ENCODE results near the gene DAGLB. TPM values are rescaled to one million over a fixed set of nuclear protein-coding genes. Genes with fewer than 3 reads are reported as not detected.

The DAGLB gene
- total and polyA plus RNA-seq, 2 of the 8 experiments (the other 6 are each of a cell fraction or from before 2014, with no cell fraction given) = 27.0 to 39.6 TPM

GRCh38 chr7:6438427-6438826, 9.3 kb downstream of the DAGLB start:
- Histone ChIP-seq H3K27me3 (replicated peaks in 1 of 4; ENCODE audit: control insufficient read depth in 3 of 4, extremely low read depth in 1 of 4, insufficient read depth in 3 of 4, low read length in 3 of 4) (no peaks in the 10 kb centered on the region), H4K8ac (ENCODE audit: extremely low read depth, insufficient read depth, low read length) (no peak overlapping the region), H3K4me2 (ENCODE audit: insufficient read depth in 1 of 2, low read depth in 2 of 2, low read length in 2 of 2) (no peak overlapping the region), H4K91ac (replicated peaks; ENCODE audit: insufficient read length, low read length) (no peak overlapping the region), H4K20me1 (replicated peaks in 1 of 2; ENCODE audit: control insufficient read depth in 1 of 2, insufficient read depth in 2 of 2, low read length in 2 of 2) (peaks cover 14 to 23% of the 10 kb centered on the region in 2 experiments), H2BK120ac (replicated peaks; ENCODE audit: low read depth, low read length) (no peak overlapping the region), H2AK5ac (ENCODE audit: low read depth, low read length) (no peak overlapping the region), H3K23me2 (ENCODE audit: low read depth, low read length) (no peaks in the 10 kb centered on the region), H3K4ac (replicated peaks; ENCODE audit: insufficient read length, low read depth, low read length) (no peak overlapping the region), H3K56ac (replicated peaks; ENCODE audit: insufficient read length, low read depth, low read length) (no peak overlapping the region), H2BK15ac (ENCODE audit: low read length) (no peak overlapping the region), H3K9me3 (ENCODE audit: insufficient read depth in 2 of 2, low read depth in 1 of 2, low read length in 1 of 2) (no peaks in the 10 kb centered on the region), H3K79me2 (ENCODE audit: control insufficient read depth in 1 of 2, insufficient read depth in 2 of 2, low read length in 2 of 2) (peaks cover 9 to 70% of the 10 kb centered on the region in 2 experiments), H4K5ac (ENCODE audit: insufficient read length, low read depth, low read length) (no peak overlapping the region), H3K4me1 (replicated peaks in 1 of 4; ENCODE audit: control insufficient read depth in 3 of 4, insufficient read depth in 4 of 4, low read length in 3 of 4) (peaks cover 0 to 2% (median 0%) of the 10 kb centered on the region in 4 experiments; a peak in 2 of 7 replicates), H2BK20ac (ENCODE audit: low read length) (no peak overlapping the region), H3K27ac (ENCODE audit: low read depth, low read length) (no peak overlapping the region; the same call in 1 of the 2 replicates), H3K18ac (ENCODE audit: extremely low read depth, low read length) (no peak overlapping the region), H3K36me3 (ENCODE audit: control insufficient read depth in 2 of 4, insufficient read depth in 4 of 4, low read length in 3 of 4) (peaks cover 4 to 29% (median 24%) of the 10 kb centered on the region in 4 experiments), H3K79me1 (ENCODE audit: low read depth, low read length) (peaks cover 23% of the 10 kb centered on the region), H3K4me3 (ENCODE audit: extremely low read depth in 1 of 4, insufficient read depth in 2 of 4, low read depth in 3 of 4, low read length in 4 of 4) (no peak overlapping the region), H3K9ac (replicated peaks in 1 of 4; ENCODE audit: extremely low read depth in 1 of 4, low read depth in 3 of 4, low read length in 3 of 4) (no peak overlapping the region), H2AFZ (ENCODE audit: low read length) (no peak overlapping the region), H3K14ac (ENCODE audit: insufficient read length) (no peak overlapping the region), H2BK12ac (ENCODE audit: low read depth, low read length) (no peak overlapping the region), H2BK5ac (ENCODE audit: low read depth, low read length) (no peak overlapping the region), H3K23ac (ENCODE audit: insufficient read length) (no peak overlapping the region)
- 96% methylated on average over 2 of the region's 2 CpGs; no CpG with 5 or more reads in 1 of the 2 experiments for WGBS, 2 experiments (ENCODE audit: extremely low coverage in 1 of 2, insufficient coverage in 1 of 2, insufficient read length in 1 of 2, insufficient replicate concordance in 2 of 2, low coverage in 1 of 2, low lambda C conversion rate in 2 of 2, missing lambda C conversion rate in 1 of 2)
- no peak for FAIRE-seq
- TF ChIP-seq CHD1 (IDR thresholded peaks at IDR 0.05; ENCODE audit: low read depth, low read length) = no peak
- TF ChIP-seq ATF2 (IDR thresholded peaks at IDR 0.05; ENCODE audit: low read length) = no peak
- TF ChIP-seq CREB1 (IDR thresholded peaks at IDR 0.05) = no peak
- no peak for TF ChIP-seq POLR2A (IDR thresholded peaks at IDR 0.05; ENCODE audit: control extremely low read depth in 1 of 2, low read depth in 2 of 2, low read length in 2 of 2)
- TF ChIP-seq BCL11A (IDR thresholded peaks at IDR 0.05; ENCODE audit: low read depth in 2 of 2, low read length in 2 of 2) = no peak
- DNase-seq (ENCODE audit: low read depth in 1 of 2, low spot score in 2 of 2) = no peak
- ChIA-PET CTCF (ENCODE audit: partially characterized antibody) (interaction anchor here (1.3 to 2.1 kb wide), 2 partner anchors 7 to 441 kb away, joined by 4 to 7 read pairs; no protein-coding TSS in a partner anchor), POLR2A (ENCODE audit: partially characterized antibody) (interaction anchor here (0.8 to 3.1 kb wide), 2 partner anchors 8 to 9 kb away, joined by 3 to 25 read pairs; partner anchors contain the start of gene DAGLB)
